ENCODE results near the gene ATG16L1.

- TF ChIP-seq EZH2 (IDR thresholded peaks at IDR 0.05; ENCODE audit: insufficient read depth, poor library complexity, severe bottlenecking) (no peak), EZH2phosphoT487 (IDR thresholded peaks at IDR 0.05; ENCODE audit: insufficient read depth, low read depth) (no peak)
Measured at GRCh38 chr2:233338046-233338445, 86.6 kb downstream of the ATG16L1 start.
